Testis (tissue), 3 donors: ENCODE data around the gene VLDLR. TPM values are rescaled to one million over a fixed set of nuclear protein-coding genes. Genes with fewer than 3 reads are reported as not detected.

Experiments used
- DNase-seq: peaks from one replicate; pipeline ENCODE4 v3.0.0-alpha.2; 2019
- H3K27ac ChIP-seq, 2 donors: fragments of 200-600 bp; sonication (generic); one replicate each; pipeline ENCODE4 v1.5.1; 2019
- H3K27me3 ChIP-seq: fragments of 200-600 bp; sonication (generic); one replicate; pipeline ENCODE4 v1.5.1; 2019
- H3K36me3 ChIP-seq: fragments of 200-600 bp; sonication (generic); one replicate; pipeline ENCODE4 v1.5.1; 2017; ENCODE audit warnings: low read depth; ENCODE audit errors: missing control alignments
- H3K4me1 ChIP-seq: fragments of 200-600 bp; sonication (generic); one replicate; pipeline ENCODE4 v1.5.1; 2019
- H3K4me3 ChIP-seq, 2 donors: fragments of 200-600 bp; sonication (generic); one replicate each; pipeline ENCODE4 v1.5.1; 2017 to 2019
- H3K9me3 ChIP-seq: fragments of 200-600 bp; sonication (generic); one replicate; pipeline ENCODE4 v1.5.1; 2017
- POLR2A ChIP-seq: fragments of 450-650 bp; IDR thresholded peaks from one replicate; pipeline ENCODE4 v1.6.1; 2017; ENCODE audit warnings: antibody characterized with exemption, mild to moderate bottlenecking, moderate library complexity
- WGBS, 2 donors: methylation state at CpG; one replicate each; pipeline ENCODE4 v1.1.5; 2018; 5-methylcytosine and 5-hydroxymethylcytosine counted together
- intact Hi-C: fragments of 100-400 bp; cut with DNase I; formaldehyde crosslinking; loops from one replicate; pipeline ENCODE4 v1.15.1; 2023; ENCODE audit warnings: low total_unique reads
- polyA plus RNA-seq: library from polyadenylated mRNA; stranded (reverse); fragments of 350-450 nt; fragmentation: Illumina TruSeq; extraction: RNeasy Lipid Tissue Mini Kit (QIAGEN cat#74804); gene quantifications from one replicate; pipeline ENCODE4 v1.2.3, GENCODE V29; 2014; ENCODE audit warnings: low read depth, low replicate concordance; ENCODE audit not compliant: insufficient read depth
- total RNA-seq, 2 donors: library from RNA; depleted of rRNA; stranded (reverse); fragments of >200 nt; gene quantifications; one replicate each; pipeline ENCODE4 v1.2.3, GENCODE V29; 2016
- TF ChIP-seq, protein P1 (sequence below), 3 experiments: fragments of 450-650 bp in 2 of 3; fragments of 200-600 bp in 1 of 3; sonication (generic) in 1 of 3; IDR thresholded peaks; one replicate each; pipeline ENCODE4 v1.5.1; 2016 to 2019; ENCODE audit warnings: antibody characterized with exemption in 3 of 3, mild to moderate bottlenecking in 2 of 3, moderate library complexity in 1 of 3

VLDLR gene
- total and polyA plus RNA-seq, 3 donors from 2014 or later, result 15.6 to 30.0 (median 17.4) TPM

DNA sequence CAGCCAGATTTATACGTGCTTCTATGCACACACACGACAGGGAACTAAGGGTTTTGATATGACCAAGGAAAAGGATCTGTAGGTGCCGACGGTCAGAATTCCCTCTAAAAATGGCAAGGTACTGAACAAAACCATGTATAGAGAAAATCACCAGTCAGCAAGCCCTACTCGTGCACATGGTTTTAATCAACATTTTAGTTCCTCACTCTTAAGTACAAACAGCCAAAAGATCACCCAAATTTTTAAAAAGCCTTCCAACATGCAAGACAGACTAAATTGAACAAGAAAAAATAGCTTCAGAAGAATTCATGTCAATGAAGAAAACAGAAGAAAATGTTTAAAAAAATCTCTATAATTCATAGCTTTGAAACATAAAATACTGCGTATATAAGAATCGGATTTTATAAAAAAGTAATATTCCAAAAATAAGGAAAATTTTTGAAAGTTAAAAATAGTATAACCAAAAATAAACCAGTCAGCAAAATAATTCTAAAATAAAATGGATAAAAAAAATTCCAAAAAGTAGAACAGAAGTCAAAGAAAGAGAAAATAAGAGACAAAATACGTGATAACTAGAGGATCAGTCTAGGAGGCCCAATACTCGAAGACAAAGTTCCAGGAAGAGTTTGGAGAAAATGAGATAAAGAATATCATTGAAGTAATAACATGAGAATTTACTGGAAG, 52.7 kb downstream of the VLDLR start:
- Histone ChIP-seq H3K27ac (no peak overlapping the region), H3K9me3 (no peaks in the 10 kb centered on the region), H3K36me3 (no peaks in the 10 kb centered on the region), H3K4me1 (no peaks in the 10 kb centered on the region), H3K4me3 (no peak overlapping the region), H3K27me3 (no peaks in the 10 kb centered on the region)
- intact Hi-C loops, result no loop called here
- WGBS, 2 donors, result 53 to 64% methylated on average over 9 of the region's 9 CpGs
- TF ChIP-seq, protein P1, sequence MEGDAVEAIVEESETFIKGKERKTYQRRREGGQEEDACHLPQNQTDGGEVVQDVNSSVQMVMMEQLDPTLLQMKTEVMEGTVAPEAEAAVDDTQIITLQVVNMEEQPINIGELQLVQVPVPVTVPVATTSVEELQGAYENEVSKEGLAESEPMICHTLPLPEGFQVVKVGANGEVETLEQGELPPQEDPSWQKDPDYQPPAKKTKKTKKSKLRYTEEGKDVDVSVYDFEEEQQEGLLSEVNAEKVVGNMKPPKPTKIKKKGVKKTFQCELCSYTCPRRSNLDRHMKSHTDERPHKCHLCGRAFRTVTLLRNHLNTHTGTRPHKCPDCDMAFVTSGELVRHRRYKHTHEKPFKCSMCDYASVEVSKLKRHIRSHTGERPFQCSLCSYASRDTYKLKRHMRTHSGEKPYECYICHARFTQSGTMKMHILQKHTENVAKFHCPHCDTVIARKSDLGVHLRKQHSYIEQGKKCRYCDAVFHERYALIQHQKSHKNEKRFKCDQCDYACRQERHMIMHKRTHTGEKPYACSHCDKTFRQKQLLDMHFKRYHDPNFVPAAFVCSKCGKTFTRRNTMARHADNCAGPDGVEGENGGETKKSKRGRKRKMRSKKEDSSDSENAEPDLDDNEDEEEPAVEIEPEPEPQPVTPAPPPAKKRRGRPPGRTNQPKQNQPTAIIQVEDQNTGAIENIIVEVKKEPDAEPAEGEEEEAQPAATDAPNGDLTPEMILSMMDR (IDR thresholded peaks at IDR 0.05), result no peak
- TF ChIP-seq POLR2A, result no peak
- no peak for DNase-seq

DNA sequence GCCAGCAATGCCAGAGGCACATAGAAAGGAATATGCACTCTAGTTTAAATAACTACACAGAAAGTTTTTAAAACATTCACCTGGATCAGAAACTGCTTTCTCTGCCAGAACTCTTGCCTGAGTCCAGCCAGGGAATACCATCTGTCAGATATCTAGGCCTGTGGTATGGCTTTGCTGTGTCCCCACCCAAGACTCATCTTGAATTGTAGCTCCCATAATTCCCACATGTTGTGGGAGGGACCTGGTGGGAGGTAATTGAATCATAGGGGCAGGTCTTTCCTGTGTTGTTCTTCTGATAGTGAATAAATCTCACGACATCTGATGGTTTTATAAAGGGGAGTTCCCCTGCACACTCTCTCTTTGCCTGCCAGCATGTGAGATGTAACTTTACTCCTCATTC, 54.2 kb downstream of the VLDLR start:
- no peak for TF ChIP-seq POLR2A
- TF ChIP-seq, protein P1 (IDR thresholded peaks at IDR 0.05), result no peak
- no peak overlapping the region for H3K4me3 ChIP-seq
- no peaks in the 10 kb centered on the region for H3K4me1 ChIP-seq
- no peaks in the 10 kb centered on the region for H3K9me3 ChIP-seq
- 67 to 81% methylated on average over 1 of the region's 1 CpG for WGBS, 2 donors
- no peak for DNase-seq
- H3K36me3 ChIP-seq, result no peaks in the 10 kb centered on the region
- no peaks in the 10 kb centered on the region for H3K27me3 ChIP-seq
- H3K27ac ChIP-seq, result no peak overlapping the region
- intact Hi-C loops, result no loop called here

GRCh38 chr9:2676466-2676865, 54.9 kb downstream of the VLDLR start:
- intact Hi-C loops, result no loop called here
- no peak overlapping the region for H3K4me3 ChIP-seq
- H3K4me1 ChIP-seq, result no peaks in the 10 kb centered on the region
- H3K9me3 ChIP-seq, result no peaks in the 10 kb centered on the region
- 77 to 78% methylated on average over 4 of the region's 4 CpGs for WGBS, 2 donors
- H3K27me3 ChIP-seq, result no peaks in the 10 kb centered on the region
- H3K27ac ChIP-seq, result no peak overlapping the region
- no peak for DNase-seq
- TF ChIP-seq, protein P1 (IDR thresholded peaks at IDR 0.05), result no peak
- no peak for TF ChIP-seq POLR2A
- no peaks in the 10 kb centered on the region for H3K36me3 ChIP-seq

GRCh38 chr9:2677915-2678889, 56.6 kb downstream of the VLDLR start:
- 65 to 72% methylated on average over 5 of the region's 5 CpGs for WGBS, 2 donors
- Histone ChIP-seq H3K36me3 (no peaks in the 10 kb centered on the region), H3K9me3 (no peaks in the 10 kb centered on the region), H3K27me3 (no peaks in the 10 kb centered on the region), H3K4me1 (no peaks in the 10 kb centered on the region), H3K4me3 (no peak overlapping the region), H3K27ac (no peak overlapping the region)
- no peak for TF ChIP-seq POLR2A
- TF ChIP-seq, protein P1 (IDR thresholded peaks at IDR 0.05), result no peak
- no peak for DNase-seq
- intact Hi-C loops, result no loop called here
